Peyer's patch (tissue), 4 donors: Measurements from ENCODE around the gene PEAK1. TPM values are rescaled to one million over a fixed set of nuclear protein-coding genes. Genes with fewer than 3 reads are reported as not detected.

Experiments
- DNase-seq, 3 donors: peaks; one replicate each; pipeline ENCODE4 v3.0.0-alpha.2; 2017 to 2019
- H3K27ac ChIP-seq, 4 donors: fragments of 200-600 bp; sonication (generic); one replicate each; pipeline ENCODE4 v1.5.1; 2016 to 2019
- H3K27me3 ChIP-seq, 2 donors: fragments of 200-600 bp; sonication (generic); one replicate each; pipeline ENCODE4 v1.5.1; 2019
- H3K36me3 ChIP-seq, 3 donors: fragments of 200-600 bp; sonication (generic); one replicate each; pipeline ENCODE4 v1.5.1; 2016 to 2019
- H3K4me1 ChIP-seq, 4 donors: fragments of 200-600 bp; sonication (generic); one replicate each; pipeline ENCODE4 v1.5.1; 2016 to 2019
- H3K4me3 ChIP-seq, 4 donors: fragments of 200-600 bp; sonication (generic); 1 replicate in 3 of 4; 2 replicates in 1 of 4; pipeline ENCODE4 v1.5.1; 2016 to 2019; ENCODE audit warnings: mild to moderate bottlenecking in 1 of 4
- H3K9me3 ChIP-seq, 4 donors: fragments of 200-600 bp; sonication (generic); one replicate each; pipeline ENCODE4 v1.5.1; 2016 to 2019; ENCODE audit warnings: mild to moderate bottlenecking in 1 of 4
- CTCF ChIP-seq, 6 experiments: fragments of 450-650 bp in 4 of 6; fragments of 200-600 bp in 2 of 6; sonication (generic) in 1 of 6; IDR thresholded peaks; one replicate each; pipeline ENCODE4 v1.5.1; 2017 to 2019; ENCODE audit warnings: antibody characterized with exemption in 6 of 6, mild to moderate bottlenecking in 3 of 6, moderate library complexity in 1 of 6
- POLR2A ChIP-seq, 2 donors: fragments of 450-650 bp; IDR thresholded peaks; one replicate each; pipeline ENCODE4 v1.5.1; 2017; ENCODE audit warnings: antibody characterized with exemption in 2 of 2, mild to moderate bottlenecking in 2 of 2, moderate library complexity in 2 of 2
- total RNA-seq, 4 donors: library from RNA; depleted of rRNA; stranded (reverse); fragments of >200 nt; gene quantifications; one replicate each; pipeline ENCODE4 v1.1.0, GENCODE V29; 2016

Gene PEAK1
- total RNA-seq, 4 donors from 2014 or later: 28.7 to 81.7 (median 52.4) TPM

DNA sequence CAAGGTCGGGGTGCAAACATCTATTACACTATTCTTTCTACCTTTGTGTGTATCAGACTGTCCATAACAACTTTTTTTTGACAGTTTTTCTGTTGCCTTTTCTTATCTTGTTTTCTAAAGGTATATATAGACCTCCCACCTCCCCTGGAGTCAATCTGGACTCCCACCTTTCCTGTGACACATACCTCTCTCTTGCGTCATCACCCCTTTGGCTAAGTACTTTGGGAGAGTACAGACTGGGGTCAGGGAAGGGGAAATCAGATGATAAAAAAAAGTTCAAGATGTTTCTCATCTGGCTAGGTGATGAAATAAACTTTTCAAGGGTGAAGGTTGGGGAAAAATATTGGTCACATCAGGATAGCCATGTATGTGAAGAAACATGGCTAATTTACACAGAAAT is 366.2 kb downstream of the PEAK1 start:
- peaks cover 0 to 32% (median 0%) of the 10 kb centered on the region in 4 donors for H3K4me1 ChIP-seq
- no peak overlapping the region for H3K4me3 ChIP-seq
- H3K27me3 ChIP-seq: no peaks in the 10 kb centered on the region
- peaks cover 0 to 34% (median 0%) of the 10 kb centered on the region in 3 donors for H3K36me3 ChIP-seq
- no peaks in the 10 kb centered on the region for H3K9me3 ChIP-seq
- DNase-seq: no peak
- TF ChIP-seq POLR2A (IDR thresholded peaks at IDR 0.05): no peak
- no peak for TF ChIP-seq CTCF (IDR thresholded peaks at IDR 0.05)
- no peak overlapping the region for H3K27ac ChIP-seq

- Histone ChIP-seq H3K36me3 (peaks cover 0 to 43% (median 0%) of the 10 kb centered on the region in 3 donors), H3K4me3 (no peak overlapping the region), H3K27ac (no peak overlapping the region), H3K9me3 (no peaks in the 10 kb centered on the region), H3K4me1 (peaks cover 0 to 24% (median 0%) of the 10 kb centered on the region in 4 donors), H3K27me3 (no peaks in the 10 kb centered on the region)
- DNase-seq: no peak
- TF ChIP-seq CTCF (IDR thresholded peaks at IDR 0.05) (no peak), POLR2A (IDR thresholded peaks at IDR 0.05) (no peak)
Observed at GRCh38 chr15:77052556-77052955, 367.3 kb downstream of the PEAK1 start.

Other genes starting within 250 kb of the PEAK1 start
- gene HMG20A, start 784 bp upstream of the PEAK1 start, total RNA-seq: 100 to 1,000 TPM in 1 of 4 donors, 10 to 100 TPM in 3; 38.4 to 122 (median 41.6) TPM
- gene LINGO1, start 212.8 kb upstream of the PEAK1 start, total RNA-seq: 1 to 10 TPM in 1 of 4 donors, not detected in 3; 3.0 TPM